GM19193 (cell line): ENCODE data around the gene DMXL1.

Experiments
- POLR2A ChIP-seq: IDR thresholded peaks from 4 replicates; pipeline ENCODE4 v1.6.1; 2011; ENCODE audit not compliant: insufficient read depth, insufficient read length; ENCODE audit errors: extremely low read depth

The DMXL1 gene

DNA sequence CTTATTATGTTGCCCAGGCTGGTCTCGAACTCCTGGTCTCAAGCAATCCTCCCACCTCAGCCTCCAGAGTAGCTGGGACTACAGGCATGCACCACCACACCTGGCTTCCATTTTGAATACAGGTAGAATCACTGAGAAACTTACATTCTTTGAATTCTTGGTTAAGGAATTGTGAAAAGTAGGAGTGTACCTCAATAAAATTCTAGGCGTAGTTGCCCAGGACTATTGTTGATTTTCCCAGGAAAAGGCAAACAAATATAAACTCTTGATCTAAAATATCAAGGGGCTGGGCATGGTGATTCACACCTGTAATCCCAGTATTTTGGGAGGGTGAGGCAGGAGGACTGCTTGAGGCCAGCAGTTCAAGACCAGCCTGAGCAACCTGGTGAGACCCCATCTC lies 16.8 kb upstream of the DMXL1 start:
- no peak for TF ChIP-seq POLR2A

- TF ChIP-seq POLR2A: no peak
These were observed 15.6 kb upstream of the DMXL1 start for GRCh38 chr5:119055294-119055693.

- no peak for TF ChIP-seq POLR2A
These were observed 11.8 kb upstream of the DMXL1 start for GRCh38 chr5:119058979-119059529.

GRCh38 chr5:119059740-119060255 lies 11.1 kb upstream of the DMXL1 start:
- TF ChIP-seq POLR2A: no peak

DNA sequence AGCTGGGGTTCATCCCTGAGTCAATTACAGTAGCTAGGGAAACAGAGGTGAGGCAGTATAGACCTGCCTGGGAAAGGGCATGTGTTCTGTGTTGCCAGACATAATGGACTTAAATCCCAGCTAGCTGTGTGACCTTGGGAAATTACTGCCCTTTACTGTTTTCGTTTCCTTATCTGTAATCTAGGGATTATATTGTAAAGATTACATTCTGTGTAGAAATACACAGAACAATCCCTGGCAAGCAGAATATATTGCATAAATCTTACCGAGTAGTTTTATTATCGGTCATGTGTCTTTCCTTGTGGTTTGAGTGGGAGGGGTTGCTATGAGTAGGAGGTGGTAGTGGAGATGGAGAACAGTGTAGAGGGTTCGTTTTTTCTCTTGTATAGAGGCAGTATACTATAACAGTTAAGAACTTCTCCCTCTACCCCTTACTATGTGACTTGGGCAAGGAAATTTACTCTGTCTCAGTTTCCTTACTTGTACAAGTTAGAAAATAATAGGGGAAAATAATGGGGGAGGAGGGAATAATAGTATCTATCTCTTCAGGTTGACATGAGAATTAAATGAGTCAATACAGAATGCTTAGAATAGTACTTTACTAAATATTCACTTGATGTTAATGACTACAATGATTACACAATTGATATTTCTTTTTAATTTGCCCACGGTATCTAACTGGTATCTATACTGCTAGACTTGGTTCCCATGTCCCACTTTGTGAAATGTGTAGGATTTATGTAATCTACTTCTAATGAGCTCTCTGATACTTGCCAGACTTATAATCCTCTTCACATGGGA lies 7.1 kb upstream of the DMXL1 start:
- TF ChIP-seq POLR2A: no peak

- TF ChIP-seq POLR2A: no peak
These were observed 3.4 kb upstream of the DMXL1 start for GRCh38 chr5:119067450-119067849.

DNA sequence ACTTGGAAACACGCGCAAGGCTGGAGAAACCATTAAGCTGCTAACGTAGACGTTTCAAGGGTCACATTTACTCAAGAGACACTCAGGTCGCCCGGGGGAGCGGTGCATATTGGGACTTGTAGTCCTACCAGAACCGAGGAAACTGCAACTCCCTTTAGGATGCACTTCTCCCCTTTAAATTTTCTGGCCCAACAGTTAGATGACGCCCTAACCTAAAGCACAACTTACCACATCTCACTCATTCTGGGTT lies 384 bp upstream of the DMXL1 start:
- TF ChIP-seq POLR2A: no peak

- no peak for TF ChIP-seq POLR2A
These were observed 691 bp downstream of the DMXL1 start for GRCh38 chr5:119071561-119071995.

DNA sequence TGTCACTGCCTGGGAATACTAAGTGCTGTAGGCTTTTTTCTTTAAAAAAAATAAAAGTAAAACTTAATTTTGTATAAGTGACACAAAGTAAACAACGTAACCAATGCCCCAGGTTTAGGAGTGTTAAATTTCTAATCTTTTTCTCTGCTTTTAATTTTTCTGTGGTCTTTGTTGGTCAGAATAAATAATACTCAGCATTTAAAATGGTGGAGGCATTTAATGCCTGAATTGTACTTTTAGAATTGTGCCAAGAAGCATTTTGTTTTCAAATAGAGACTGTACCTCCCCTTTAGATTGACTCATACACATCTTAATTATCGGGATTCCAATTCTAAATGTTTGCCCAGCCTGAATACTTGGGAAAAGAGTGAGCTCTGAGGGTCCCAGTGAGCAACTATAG lies 1.6 kb downstream of the DMXL1 start:
- TF ChIP-seq POLR2A: no peak

DNA sequence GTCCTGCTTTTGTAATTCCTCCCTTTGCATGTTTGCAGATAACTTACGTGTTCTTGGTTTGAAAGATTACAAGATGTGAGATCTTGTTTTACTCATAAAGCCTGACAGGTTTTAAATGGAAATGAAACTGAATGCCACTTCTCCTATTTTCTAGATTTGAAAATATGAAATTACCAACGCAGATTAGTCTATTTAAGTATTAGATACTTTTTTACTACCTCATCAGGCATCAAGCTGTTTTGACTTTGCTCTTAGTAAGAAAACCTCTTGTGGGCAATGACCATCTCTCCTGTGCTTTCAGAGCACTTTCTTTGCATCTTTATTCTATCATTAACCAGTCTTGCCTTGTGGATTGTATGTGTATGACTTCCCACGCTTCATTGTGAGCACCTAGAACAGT lies 3.5 kb downstream of the DMXL1 start:
- TF ChIP-seq POLR2A: no peak

GRCh38 chr5:119076080-119076479 lies 5.2 kb downstream of the DMXL1 start:
- no peak for TF ChIP-seq POLR2A

DNA sequence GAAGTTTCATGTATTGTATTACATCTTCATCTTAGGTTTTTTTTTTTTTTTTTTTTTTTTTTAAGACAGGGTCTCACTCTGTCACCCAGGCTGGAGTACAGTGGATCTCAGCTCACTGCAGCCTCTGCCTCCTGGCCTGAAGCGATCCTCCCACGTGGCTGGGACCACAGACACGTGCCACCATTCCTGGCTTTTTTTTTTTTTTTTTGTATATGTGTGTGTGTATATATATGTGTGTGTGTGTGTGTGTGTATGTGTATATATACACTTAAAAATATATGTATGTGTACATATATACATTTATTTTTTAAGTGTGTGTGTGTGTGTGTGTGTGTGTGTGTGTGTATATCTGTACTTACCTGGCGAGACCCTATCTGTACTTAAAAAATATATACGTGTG lies 6.6 kb downstream of the DMXL1 start:
- no peak for TF ChIP-seq POLR2A

DNA sequence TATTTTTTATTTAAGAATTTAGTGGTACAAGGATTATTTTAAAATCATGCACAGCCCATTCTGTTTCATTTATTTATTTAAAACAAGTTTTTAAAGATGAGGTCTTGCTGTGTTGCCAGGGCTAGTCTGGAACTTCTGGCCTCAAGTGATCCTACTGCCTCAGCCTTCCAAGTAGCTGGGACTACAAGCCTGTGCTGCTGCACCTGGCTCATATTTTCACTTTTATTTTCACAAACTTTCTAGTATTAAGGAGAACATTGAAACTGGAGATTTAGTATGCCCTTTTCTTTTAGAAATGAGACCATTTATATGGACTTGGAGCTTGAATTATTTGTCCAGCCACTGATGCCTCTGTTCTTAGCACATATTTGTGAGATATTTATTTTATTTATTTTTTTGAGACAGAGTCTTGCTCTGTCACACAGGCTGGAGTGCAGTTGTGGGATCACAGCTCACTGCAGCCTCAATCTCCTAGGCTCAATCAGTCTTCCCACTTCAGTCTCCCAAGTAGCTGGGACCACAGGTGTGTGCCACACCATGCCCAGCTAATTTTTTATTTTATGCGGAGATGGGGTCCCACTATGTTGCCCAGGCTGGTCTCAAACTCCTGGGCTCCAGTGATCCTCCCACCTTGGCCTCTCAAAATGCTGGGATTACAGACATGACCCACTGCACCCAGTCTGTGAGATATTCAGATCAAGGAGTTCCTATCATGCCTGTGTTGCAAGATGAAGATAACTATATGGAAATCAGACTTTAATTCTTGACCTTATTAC lies 7.4 kb downstream of the DMXL1 start:
- no peak for TF ChIP-seq POLR2A

DNA sequence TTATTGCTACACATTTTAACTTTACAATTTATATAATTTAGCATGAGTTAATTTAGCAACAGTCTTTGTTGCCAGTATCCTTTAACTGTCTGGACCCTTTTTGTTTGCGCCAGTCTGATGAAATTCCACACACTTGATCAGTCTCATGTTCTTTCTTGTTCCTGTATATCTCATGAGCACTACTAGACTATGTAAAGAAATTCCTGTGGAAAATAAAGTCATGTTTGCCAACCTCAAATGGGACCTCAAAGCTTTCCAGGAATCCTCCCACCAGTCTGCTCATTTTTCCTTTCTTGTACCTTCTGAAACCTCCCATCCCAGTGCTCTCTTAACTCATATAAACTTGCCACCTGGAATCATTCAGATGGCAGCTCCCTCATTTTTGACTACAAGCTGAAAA lies 8.0 kb downstream of the DMXL1 start:
- no peak for TF ChIP-seq POLR2A

DNA sequence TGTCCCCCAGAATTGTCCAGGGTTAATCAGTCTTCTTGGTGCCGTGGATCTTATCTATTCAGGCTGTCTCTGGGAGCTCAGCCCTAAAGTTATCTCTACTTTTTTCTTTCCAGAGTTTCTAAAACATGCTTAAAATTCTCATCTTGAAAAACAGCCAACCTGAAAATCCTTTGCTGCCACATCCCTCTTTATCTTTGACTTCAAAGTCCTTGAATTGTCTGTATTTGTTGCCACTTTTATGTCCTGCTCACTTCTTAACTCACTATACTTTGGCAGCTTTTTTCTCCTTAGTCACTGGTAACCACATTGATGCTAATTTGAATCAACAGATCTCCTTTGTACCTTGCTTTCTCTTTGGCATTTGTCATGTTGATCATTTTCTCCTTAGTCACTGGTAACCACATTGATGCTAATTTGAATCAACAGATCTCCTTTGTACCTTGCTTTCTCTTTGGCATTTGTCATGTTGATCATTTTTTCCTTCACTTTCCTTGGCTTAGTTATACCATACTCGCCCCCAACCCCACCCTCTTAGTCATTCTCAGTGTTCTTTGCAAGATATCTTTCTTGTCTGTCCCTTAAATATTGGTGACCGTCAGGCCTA lies 8.5 kb downstream of the DMXL1 start:
- TF ChIP-seq POLR2A: no peak
